Left lung (tissue), 10 donors: ENCODE measurements around the gene DGKI. TPM values are rescaled to one million over a fixed set of nuclear protein-coding genes. Genes with fewer than 3 reads are reported as not detected.

Experiments
- ATAC-seq: fragments of 200-7000 bp; cut with Tn5 transposase; one replicate; pipeline ENCODE4 v1.9.1; 2020; ENCODE audit warnings: moderate library complexity
- DNase-seq, 4 donors: peaks; one replicate each; pipeline ENCODE4 v3.0.0-alpha.2; 2013 to 2020
- H3K27ac ChIP-seq, 2 donors: fragments of 200-600 bp; sonication (generic) in 1 of 2; one replicate each; pipeline versions ENCODE4 v1.5.0 to v1.8.0; 2020 to 2021
- H3K27me3 ChIP-seq, 2 donors: fragments of 200-600 bp; sonication (generic) in 1 of 2; one replicate each; pipeline versions ENCODE4 v1.5.0 to v1.8.0; 2020 to 2021
- H3K36me3 ChIP-seq, 2 donors: fragments of 200-600 bp; sonication (generic) in 1 of 2; one replicate each; pipeline versions ENCODE4 v1.5.0 to v1.8.0; 2020 to 2021
- H3K4me1 ChIP-seq, 2 donors: fragments of 200-600 bp; one replicate each; pipeline ENCODE4 v1.8.0; 2021
- H3K4me3 ChIP-seq, 2 donors: fragments of 200-600 bp; sonication (generic) in 1 of 2; one replicate each; pipeline versions ENCODE4 v1.5.0 to v1.8.0; 2020 to 2021; ENCODE audit warnings: mild to moderate bottlenecking in 1 of 2
- H3K9me3 ChIP-seq, 2 donors: fragments of 200-600 bp; sonication (generic) in 1 of 2; one replicate each; pipeline versions ENCODE4 v1.5.0 to v1.8.0; 2020 to 2021
- intact Hi-C, 2 donors: fragments of 100-400 bp; cut with DNase I; formaldehyde crosslinking; loops; one replicate each; pipeline versions ENCODE4 v1.11.2 to v1.14.2; 2022
- polyA plus RNA-seq, 6 donors: library from polyadenylated mRNA; unstranded; fragments of 120-200 nt; gene quantifications; one replicate each; pipeline ENCODE4 v1.2.1, GENCODE V29; 2013; ENCODE audit not compliant: insufficient read length in 6 of 6
- total RNA-seq, 2 donors: library from RNA; stranded (reverse); fragmentation: NEBNext Ultra II Directional; extraction: Animal tissue kit (Norgen Biotek cat#: 25700); gene quantifications; one replicate each; pipeline ENCODE4 v1.2.1, GENCODE V29; 2021
- TF ChIP-seq, protein P1 (sequence below), 2 donors: fragments of 200-600 bp; sonication (generic) in 1 of 2; IDR thresholded peaks; one replicate each; pipeline versions ENCODE4 v1.5.0 to v1.8.0; 2021; ENCODE audit warnings: antibody characterized with exemption in 2 of 2
- donor health status: DM: no; HTN: yes; CAD: no.
- donor health status: DM: no; HTN: no; CAD: no.

DGKI gene
- total and polyA plus RNA-seq, 8 donors: 0.34 to 1.4 (median 0.50) TPM

DNA sequence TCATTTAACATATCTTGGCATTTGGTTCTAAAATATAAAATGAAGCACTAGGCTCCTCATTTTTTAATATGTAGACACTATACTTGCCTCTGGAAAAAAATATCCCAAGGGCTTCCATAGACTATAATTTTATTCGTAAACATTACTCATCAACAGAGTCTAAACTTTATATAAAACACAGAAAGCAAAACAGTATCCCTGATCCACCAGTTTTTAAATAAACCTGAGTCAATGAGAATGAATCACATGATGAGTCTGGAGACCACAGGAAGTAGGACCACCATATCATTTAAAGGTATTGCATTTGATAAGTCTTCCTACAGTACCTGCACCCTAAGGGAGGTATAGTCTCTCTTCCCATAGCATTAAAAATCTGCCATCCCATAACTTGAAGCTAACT lies 228.0 kb downstream of the DGKI start:
- intact Hi-C loops: no loop called here
- no peaks in the 10 kb centered on the region for H3K27me3 ChIP-seq
- no peak overlapping the region for H3K4me3 ChIP-seq
- H3K9me3 ChIP-seq: no peaks in the 10 kb centered on the region
- no peaks in the 10 kb centered on the region for H3K4me1 ChIP-seq
- DNase-seq: no peak
- H3K36me3 ChIP-seq: no peaks in the 10 kb centered on the region
- no peak for ATAC-seq
- TF ChIP-seq, protein P1, sequence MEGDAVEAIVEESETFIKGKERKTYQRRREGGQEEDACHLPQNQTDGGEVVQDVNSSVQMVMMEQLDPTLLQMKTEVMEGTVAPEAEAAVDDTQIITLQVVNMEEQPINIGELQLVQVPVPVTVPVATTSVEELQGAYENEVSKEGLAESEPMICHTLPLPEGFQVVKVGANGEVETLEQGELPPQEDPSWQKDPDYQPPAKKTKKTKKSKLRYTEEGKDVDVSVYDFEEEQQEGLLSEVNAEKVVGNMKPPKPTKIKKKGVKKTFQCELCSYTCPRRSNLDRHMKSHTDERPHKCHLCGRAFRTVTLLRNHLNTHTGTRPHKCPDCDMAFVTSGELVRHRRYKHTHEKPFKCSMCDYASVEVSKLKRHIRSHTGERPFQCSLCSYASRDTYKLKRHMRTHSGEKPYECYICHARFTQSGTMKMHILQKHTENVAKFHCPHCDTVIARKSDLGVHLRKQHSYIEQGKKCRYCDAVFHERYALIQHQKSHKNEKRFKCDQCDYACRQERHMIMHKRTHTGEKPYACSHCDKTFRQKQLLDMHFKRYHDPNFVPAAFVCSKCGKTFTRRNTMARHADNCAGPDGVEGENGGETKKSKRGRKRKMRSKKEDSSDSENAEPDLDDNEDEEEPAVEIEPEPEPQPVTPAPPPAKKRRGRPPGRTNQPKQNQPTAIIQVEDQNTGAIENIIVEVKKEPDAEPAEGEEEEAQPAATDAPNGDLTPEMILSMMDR (IDR thresholded peaks at IDR 0.05): no peak
- no peak overlapping the region for H3K27ac ChIP-seq

DNA sequence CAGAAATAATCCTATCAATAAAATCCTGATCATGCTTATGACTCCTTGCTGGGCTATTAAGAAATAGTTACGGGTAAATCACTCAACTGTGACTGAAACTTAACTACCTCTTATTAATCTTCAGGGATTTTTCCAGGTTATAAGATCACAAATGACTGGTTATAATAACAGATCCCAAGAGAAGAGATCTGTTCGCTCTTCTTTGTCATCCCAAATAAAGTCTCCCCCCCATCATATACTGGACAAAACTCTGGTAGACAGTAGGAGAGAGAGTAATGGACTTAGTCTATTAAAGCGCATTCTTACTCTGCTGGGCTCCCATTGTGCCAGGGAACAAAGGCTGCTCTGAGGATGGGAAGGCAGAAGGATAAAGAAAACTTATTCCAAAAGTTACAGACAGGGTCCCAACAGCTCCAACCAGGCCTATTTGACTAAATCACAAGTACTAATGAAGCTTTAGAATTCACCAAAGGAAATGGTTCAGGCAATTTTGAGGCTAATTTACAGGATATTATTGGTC lies 233.7 kb downstream of the DGKI start:
- no peak for DNase-seq
- no peak for ATAC-seq
- intact Hi-C loops: no loop called here
- no peak overlapping the region for H3K27ac ChIP-seq
- H3K4me1 ChIP-seq: no peaks in the 10 kb centered on the region
- peaks cover 0 to 11% of the 10 kb centered on the region in 2 donors for H3K27me3 ChIP-seq
- no peak overlapping the region for H3K4me3 ChIP-seq
- H3K9me3 ChIP-seq: no peaks in the 10 kb centered on the region
- no peaks in the 10 kb centered on the region for H3K36me3 ChIP-seq
- TF ChIP-seq, protein P1 (IDR thresholded peaks at IDR 0.05): no peak

DNA sequence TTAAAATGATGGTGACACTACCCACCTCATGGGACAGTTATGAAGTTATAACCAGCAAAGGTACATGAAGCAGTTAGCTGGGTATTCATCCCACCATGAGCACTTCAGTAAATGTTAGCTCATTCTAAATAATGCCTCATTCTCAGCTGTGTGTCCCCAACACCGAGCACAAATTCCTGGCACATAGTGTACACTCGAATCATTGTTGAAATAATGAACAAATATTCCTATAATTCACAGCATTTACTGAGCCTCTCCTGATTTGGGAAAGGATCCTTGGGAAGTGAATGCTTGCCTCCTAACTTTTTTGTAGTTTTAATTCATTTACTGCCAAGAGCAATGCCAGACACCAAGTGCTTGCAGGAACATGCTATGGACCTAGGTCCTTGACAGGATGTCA lies 235.2 kb downstream of the DGKI start:
- Histone ChIP-seq H3K27ac (no peak overlapping the region), H3K36me3 (no peaks in the 10 kb centered on the region), H3K27me3 (peaks cover 0 to 11% of the 10 kb centered on the region in 2 donors), H3K4me3 (no peak overlapping the region), H3K9me3 (no peaks in the 10 kb centered on the region), H3K4me1 (no peaks in the 10 kb centered on the region)
- intact Hi-C loops: no loop called here
- TF ChIP-seq, protein P1 (IDR thresholded peaks at IDR 0.05): no peak
- ATAC-seq (no peak), DNase-seq (no peak)

DNA sequence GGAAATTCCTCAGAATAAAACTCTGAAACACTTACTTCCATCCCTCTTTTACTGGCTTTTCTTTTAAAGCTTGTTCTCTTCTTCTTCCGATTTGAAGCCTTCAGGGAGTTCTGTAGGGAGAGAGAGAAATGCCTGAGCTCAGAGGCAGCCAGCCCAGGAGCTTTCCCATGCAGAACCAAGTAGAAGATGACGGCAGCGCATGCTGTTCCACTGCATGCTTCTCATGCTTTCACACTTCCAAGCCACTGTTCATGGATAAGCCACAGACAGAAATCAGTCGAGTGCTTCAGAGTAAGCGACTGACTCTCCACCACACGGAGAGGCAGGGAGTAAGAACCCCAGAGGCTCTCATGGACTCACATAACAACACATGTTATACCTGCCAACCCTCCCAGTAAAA lies 237.3 kb downstream of the DGKI start:
- no peaks in the 10 kb centered on the region for H3K9me3 ChIP-seq
- no peaks in the 10 kb centered on the region for H3K36me3 ChIP-seq
- peaks cover 0 to 11% of the 10 kb centered on the region in 2 donors for H3K27me3 ChIP-seq
- no peak overlapping the region for H3K27ac ChIP-seq
- intact Hi-C loops: loop anchor here in 1 of 2 donors (10.0 kb wide), 1 partner anchor 1125 kb away; no protein-coding TSS in a partner anchor
- ATAC-seq: no peak
- no peak for DNase-seq
- TF ChIP-seq, protein P1 (IDR thresholded peaks at IDR 0.05): no peak
- no peak overlapping the region for H3K4me3 ChIP-seq
- no peaks in the 10 kb centered on the region for H3K4me1 ChIP-seq

DNA sequence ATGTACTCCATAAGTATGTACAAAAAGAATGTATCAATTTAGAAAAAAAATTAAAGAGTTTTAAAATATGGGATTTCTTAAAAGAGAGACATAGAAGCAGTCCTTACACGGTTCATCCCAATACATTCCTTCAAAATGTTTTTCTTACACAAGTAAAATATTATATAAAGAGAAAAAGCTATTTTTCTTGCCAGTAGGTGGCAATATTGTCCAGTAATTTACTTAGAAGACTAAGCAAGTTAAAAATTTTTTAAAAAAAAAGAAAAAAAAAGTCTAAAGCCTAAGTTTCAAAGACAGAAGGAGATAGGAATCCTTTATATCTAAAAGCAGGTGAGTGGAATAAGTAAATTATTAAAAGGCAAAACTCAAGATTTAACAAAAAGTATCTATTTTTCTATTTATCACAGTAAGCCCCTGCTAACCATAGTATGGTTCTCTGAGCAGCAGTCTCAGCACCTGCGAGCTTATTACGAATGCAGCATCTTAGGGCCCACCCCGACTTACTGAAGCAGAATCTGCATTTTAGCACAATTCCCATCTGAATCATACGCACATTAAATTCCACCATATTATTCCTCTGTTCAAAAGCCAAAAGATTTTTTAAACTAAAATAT lies 240.6 kb downstream of the DGKI start:
- Histone ChIP-seq H3K4me1 (no peaks in the 10 kb centered on the region), H3K4me3 (no peak overlapping the region), H3K27ac (no peak overlapping the region), H3K27me3 (peaks cover 0 to 11% of the 10 kb centered on the region in 2 donors), H3K9me3 (no peaks in the 10 kb centered on the region), H3K36me3 (no peaks in the 10 kb centered on the region)
- TF ChIP-seq, protein P1 (IDR thresholded peaks at IDR 0.05): peak in 1 of 2 donors; percentile 36
- intact Hi-C loops: loop anchor here in 1 of 2 donors (10.0 kb wide), 1 partner anchor 1129 kb away; no protein-coding TSS in a partner anchor
- DNase-seq: peak in 1 of 4 donors; percentile 51
- no peak for ATAC-seq
